ENCODE results near the gene APMAP. TPM values are rescaled to one million over a fixed set of nuclear protein-coding genes. Genes with fewer than 3 reads are reported as not detected.

Gene APMAP
- total and polyA plus RNA-seq, 10 of the 15 experiments (the other 5 are each of a cell fraction or from before 2014, with no cell fraction given): 12.1 to 60.2 (median 32.7) TPM

- no peak overlapping the region for H3K4me2 ChIP-seq (ENCODE audit: control insufficient read depth, insufficient read depth)
- no peaks in the 10 kb centered on the region for H3K4me1 ChIP-seq (ENCODE audit: control insufficient read depth, insufficient read depth, low read length)
- CTCF ChIA-PET: interaction anchor here (0.6 to 2.2 kb wide), 5 partner anchors 9 to 31 kb away, joined by 3 to 7 read pairs (median 3); no protein-coding TSS in a partner anchor
- WGBS (ENCODE audit: insufficient coverage, insufficient replicate concordance, low lambda C conversion rate, missing lambda C conversion rate): 87% methylated on average over 20 of the region's 20 CpGs
- no peak overlapping the region for H3K27ac ChIP-seq (ENCODE audit: control insufficient read depth, insufficient read depth)
- in situ Hi-C loops (cut with MboI): no loop called here
- RAD21 ChIA-PET (ENCODE audit: unreplicated experiment): no interaction called here
- no TSS peak for BruUV-seq (replicated peaks)
- H3K27me3 ChIP-seq (replicated peaks in 1 of 2; ENCODE audit: control insufficient read depth in 2 of 2, insufficient read depth in 2 of 2, low read length in 1 of 2): no peaks in the 10 kb centered on the region
- FAIRE-seq (no peak), DNase-seq (ENCODE audit: low read depth, low spot score) (no peak), ATAC-seq (no peak)
- SMC1A ChIA-PET (ENCODE audit: uncharacterized antibody, unreplicated experiment): no interaction called here
- intact Hi-C loops (cut with micrococcal nuclease; ENCODE audit: unreplicated experiment): no loop called here
- POLR2A ChIA-PET: interaction anchor here (1.2 kb wide), 1 partner anchor 242 kb away, joined by 3 read pairs; no protein-coding TSS in a partner anchor
- no peak overlapping the region for H2AFZ ChIP-seq (ENCODE audit: control insufficient read depth, low read depth, low read length)
- H3K4me3 ChIP-seq: no peak overlapping the region
- no peaks in the 10 kb centered on the region for H3K79me2 ChIP-seq (ENCODE audit: control insufficient read depth, insufficient read depth, low read length)
- no peaks in the 10 kb centered on the region for H4K20me1 ChIP-seq (ENCODE audit: control insufficient read depth, insufficient read depth)
- no peaks in the 10 kb centered on the region for H3K9me3 ChIP-seq (replicated peaks; ENCODE audit: control insufficient read depth, insufficient read depth, low read length)
- peaks cover 3 to 16% of the 10 kb centered on the region in 2 experiments; a peak in 3 of 4 replicates for H3K36me3 ChIP-seq (ENCODE audit: control insufficient read depth in 2 of 2, insufficient read depth in 2 of 2, low read length in 1 of 2)
- no peak overlapping the region for H3K9ac ChIP-seq (ENCODE audit: control insufficient read depth, insufficient read depth, low read length)
- TF ChIP-seq BCL3 (IDR thresholded peaks at IDR 0.05; ENCODE audit: borderline replicate concordance, insufficient read depth, low read depth, low read length, poor library complexity, severe bottlenecking): no peak
- no peak for TF ChIP-seq ZSCAN29 (IDR thresholded peaks at IDR 0.05)
- no peak for TF ChIP-seq WRNIP1 (IDR thresholded peaks at IDR 0.05; ENCODE audit: borderline replicate concordance, low read depth, low read length)
- no peak for TF ChIP-seq EGR1 (IDR thresholded peaks at IDR 0.05; ENCODE audit: borderline replicate concordance in 1 of 2, low read depth in 2 of 2, low read length in 2 of 2)
- TF ChIP-seq RAD51 (IDR thresholded peaks at IDR 0.05): no peak
- TF ChIP-seq RFX5 (IDR thresholded peaks at IDR 0.05; ENCODE audit: low read depth, low read length): no peak
- TF ChIP-seq ZZZ3 (IDR thresholded peaks at IDR 0.05; ENCODE audit: control insufficient read depth, insufficient read length, low read depth): no peak
- TF ChIP-seq, protein P1, sequence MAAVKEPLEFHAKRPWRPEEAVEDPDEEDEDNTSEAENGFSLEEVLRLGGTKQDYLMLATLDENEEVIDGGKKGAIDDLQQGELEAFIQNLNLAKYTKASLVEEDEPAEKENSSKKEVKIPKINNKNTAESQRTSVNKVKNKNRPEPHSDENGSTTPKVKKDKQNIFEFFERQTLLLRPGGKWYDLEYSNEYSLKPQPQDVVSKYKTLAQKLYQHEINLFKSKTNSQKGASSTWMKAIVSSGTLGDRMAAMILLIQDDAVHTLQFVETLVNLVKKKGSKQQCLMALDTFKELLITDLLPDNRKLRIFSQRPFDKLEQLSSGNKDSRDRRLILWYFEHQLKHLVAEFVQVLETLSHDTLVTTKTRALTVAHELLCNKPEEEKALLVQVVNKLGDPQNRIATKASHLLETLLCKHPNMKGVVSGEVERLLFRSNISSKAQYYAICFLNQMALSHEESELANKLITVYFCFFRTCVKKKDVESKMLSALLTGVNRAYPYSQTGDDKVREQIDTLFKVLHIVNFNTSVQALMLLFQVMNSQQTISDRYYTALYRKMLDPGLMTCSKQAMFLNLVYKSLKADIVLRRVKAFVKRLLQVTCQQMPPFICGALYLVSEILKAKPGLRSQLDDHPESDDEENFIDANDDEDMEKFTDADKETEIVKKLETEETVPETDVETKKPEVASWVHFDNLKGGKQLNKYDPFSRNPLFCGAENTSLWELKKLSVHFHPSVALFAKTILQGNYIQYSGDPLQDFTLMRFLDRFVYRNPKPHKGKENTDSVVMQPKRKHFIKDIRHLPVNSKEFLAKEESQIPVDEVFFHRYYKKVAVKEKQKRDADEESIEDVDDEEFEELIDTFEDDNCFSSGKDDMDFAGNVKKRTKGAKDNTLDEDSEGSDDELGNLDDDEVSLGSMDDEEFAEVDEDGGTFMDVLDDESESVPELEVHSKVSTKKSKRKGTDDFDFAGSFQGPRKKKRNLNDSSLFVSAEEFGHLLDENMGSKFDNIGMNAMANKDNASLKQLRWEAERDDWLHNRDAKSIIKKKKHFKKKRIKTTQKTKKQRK (IDR thresholded peaks at IDR 0.05; ENCODE audit: low read depth, low read length): no peak
- TF ChIP-seq RBBP5 (conservative IDR thresholded peaks at IDR 0.05): no peak
- no peak for TF ChIP-seq KDM1A (IDR thresholded peaks at IDR 0.05; ENCODE audit: borderline replicate concordance)
- TF ChIP-seq MXI1 (IDR thresholded peaks at IDR 0.05; ENCODE audit: low read depth, low read length): no peak
- TF ChIP-seq GATAD2B (conservative IDR thresholded peaks at IDR 0.05; ENCODE audit: low read depth): no peak
- no peak for TF ChIP-seq NFYB (IDR thresholded peaks at IDR 0.05; ENCODE audit: insufficient read depth, low read depth, low read length)
- TF ChIP-seq MYB (IDR thresholded peaks at IDR 0.05; ENCODE audit: borderline replicate concordance, low read depth, low read length): no peak
- TF ChIP-seq TARDBP (IDR thresholded peaks at IDR 0.05; ENCODE audit: borderline replicate concordance): no peak
- no peak for TF ChIP-seq MTA2 (IDR thresholded peaks at IDR 0.05; ENCODE audit: low read depth)
- TF ChIP-seq SMARCA5 (IDR thresholded peaks at IDR 0.05): no peak
- TF ChIP-seq EED (IDR thresholded peaks at IDR 0.05; ENCODE audit: low read depth): no peak
Measured at GRCh38 chr20:24961384-24962181, 31.0 kb downstream of the APMAP start.
